Stomach (tissue), 4 donors: ENCODE results near the gene SYT3.

Experiments
- POLR2A ChIP-seq, 4 donors: fragments of 450-650 bp; IDR thresholded peaks; one replicate each; pipeline ENCODE4 v1.6.1; 2016; ENCODE audit warnings: antibody characterized with exemption in 4 of 4, control low read depth in 2 of 4, mild to moderate bottlenecking in 1 of 4, moderate library complexity in 1 of 4
- POLR2AphosphoS5 ChIP-seq, 3 donors: sonication (generic); formaldehyde crosslinking; IDR thresholded peaks; one replicate each; pipeline ENCODE4 v1.6.1; 2016; ENCODE audit warnings: antibody characterized with exemption in 3 of 3
- TF ChIP-seq, protein P1 (sequence below), 7 experiments: fragments of 450-650 bp in 4 of 7; fragments of 200-600 bp in 3 of 7; sonication (generic) in 3 of 7; IDR thresholded peaks; one replicate each; pipeline ENCODE4 v1.5.1; 2016 to 2019; ENCODE audit warnings: antibody characterized with exemption in 7 of 7, control low read depth in 2 of 7, mild to moderate bottlenecking in 1 of 7

DNA sequence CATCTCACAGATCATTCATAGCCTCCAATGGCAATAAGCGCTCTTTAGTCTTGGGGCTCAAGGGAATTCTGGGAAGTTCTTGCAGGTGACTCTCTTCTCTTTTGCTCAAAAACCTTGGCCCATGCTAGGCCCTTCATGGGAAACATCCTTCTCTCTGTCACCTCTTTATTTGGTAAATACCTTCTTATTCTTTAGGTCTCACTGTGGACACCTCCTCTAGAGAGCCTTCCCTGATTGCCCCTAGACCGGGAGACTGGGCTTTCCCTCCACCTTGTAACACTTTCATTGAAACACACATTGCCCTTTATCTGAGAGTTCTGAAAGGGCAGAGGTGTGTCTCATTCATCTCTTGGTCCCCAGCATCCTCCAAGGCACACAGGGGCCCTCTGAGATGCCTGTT lies 11.5 kb upstream of the SYT3 start:
- TF ChIP-seq, protein P1, sequence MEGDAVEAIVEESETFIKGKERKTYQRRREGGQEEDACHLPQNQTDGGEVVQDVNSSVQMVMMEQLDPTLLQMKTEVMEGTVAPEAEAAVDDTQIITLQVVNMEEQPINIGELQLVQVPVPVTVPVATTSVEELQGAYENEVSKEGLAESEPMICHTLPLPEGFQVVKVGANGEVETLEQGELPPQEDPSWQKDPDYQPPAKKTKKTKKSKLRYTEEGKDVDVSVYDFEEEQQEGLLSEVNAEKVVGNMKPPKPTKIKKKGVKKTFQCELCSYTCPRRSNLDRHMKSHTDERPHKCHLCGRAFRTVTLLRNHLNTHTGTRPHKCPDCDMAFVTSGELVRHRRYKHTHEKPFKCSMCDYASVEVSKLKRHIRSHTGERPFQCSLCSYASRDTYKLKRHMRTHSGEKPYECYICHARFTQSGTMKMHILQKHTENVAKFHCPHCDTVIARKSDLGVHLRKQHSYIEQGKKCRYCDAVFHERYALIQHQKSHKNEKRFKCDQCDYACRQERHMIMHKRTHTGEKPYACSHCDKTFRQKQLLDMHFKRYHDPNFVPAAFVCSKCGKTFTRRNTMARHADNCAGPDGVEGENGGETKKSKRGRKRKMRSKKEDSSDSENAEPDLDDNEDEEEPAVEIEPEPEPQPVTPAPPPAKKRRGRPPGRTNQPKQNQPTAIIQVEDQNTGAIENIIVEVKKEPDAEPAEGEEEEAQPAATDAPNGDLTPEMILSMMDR (IDR thresholded peaks at IDR 0.05) = no peak
- TF ChIP-seq POLR2A (IDR thresholded peaks at IDR 0.05) (no peak), POLR2AphosphoS5 (IDR thresholded peaks at IDR 0.05) (no peak)
